PFSK-1 (cell line): ENCODE results near the gene IL13.

Experiments
- FOXP2 ChIP-seq: optimal IDR thresholded peaks from 2 replicates; pipeline ENCODE3; 2011; ENCODE audit warnings: borderline replicate concordance, control low read depth, inconsistent platforms; ENCODE audit not compliant: insufficient read depth; ENCODE audit errors: extremely low read length, extremely low read depth
- POLR2AphosphoS5 ChIP-seq: IDR thresholded peaks from 2 replicates; pipeline ENCODE4 v1.6.1; 2012; ENCODE audit warnings: low read depth, mild to moderate bottlenecking, control low read depth, low read length, moderate library complexity
- SIN3A ChIP-seq: IDR thresholded peaks from 2 replicates; pipeline ENCODE4 v1.6.1; 2012; ENCODE audit warnings: mild to moderate bottlenecking, low read length, moderate library complexity, borderline replicate concordance; ENCODE audit not compliant: insufficient read depth
- TAF1 ChIP-seq: IDR thresholded peaks from 2 replicates; pipeline ENCODE4 v1.6.1; 2012; ENCODE audit warnings: low read length, control low read depth, borderline replicate concordance; ENCODE audit not compliant: insufficient read depth
- TF ChIP-seq, protein P1 (sequence below), 2 experiments: IDR thresholded peaks; 2 replicates each; pipeline versions ENCODE4 v1.6.1 to v1.8.0; 2011 to 2012; ENCODE audit warnings: low read depth in 2 of 2, low read length in 2 of 2, control low read depth in 1 of 2, inconsistent platforms in 1 of 2, mild to moderate bottlenecking in 1 of 2, moderate library complexity in 1 of 2; ENCODE audit not compliant: insufficient read depth in 1 of 2

The IL13 gene

DNA sequence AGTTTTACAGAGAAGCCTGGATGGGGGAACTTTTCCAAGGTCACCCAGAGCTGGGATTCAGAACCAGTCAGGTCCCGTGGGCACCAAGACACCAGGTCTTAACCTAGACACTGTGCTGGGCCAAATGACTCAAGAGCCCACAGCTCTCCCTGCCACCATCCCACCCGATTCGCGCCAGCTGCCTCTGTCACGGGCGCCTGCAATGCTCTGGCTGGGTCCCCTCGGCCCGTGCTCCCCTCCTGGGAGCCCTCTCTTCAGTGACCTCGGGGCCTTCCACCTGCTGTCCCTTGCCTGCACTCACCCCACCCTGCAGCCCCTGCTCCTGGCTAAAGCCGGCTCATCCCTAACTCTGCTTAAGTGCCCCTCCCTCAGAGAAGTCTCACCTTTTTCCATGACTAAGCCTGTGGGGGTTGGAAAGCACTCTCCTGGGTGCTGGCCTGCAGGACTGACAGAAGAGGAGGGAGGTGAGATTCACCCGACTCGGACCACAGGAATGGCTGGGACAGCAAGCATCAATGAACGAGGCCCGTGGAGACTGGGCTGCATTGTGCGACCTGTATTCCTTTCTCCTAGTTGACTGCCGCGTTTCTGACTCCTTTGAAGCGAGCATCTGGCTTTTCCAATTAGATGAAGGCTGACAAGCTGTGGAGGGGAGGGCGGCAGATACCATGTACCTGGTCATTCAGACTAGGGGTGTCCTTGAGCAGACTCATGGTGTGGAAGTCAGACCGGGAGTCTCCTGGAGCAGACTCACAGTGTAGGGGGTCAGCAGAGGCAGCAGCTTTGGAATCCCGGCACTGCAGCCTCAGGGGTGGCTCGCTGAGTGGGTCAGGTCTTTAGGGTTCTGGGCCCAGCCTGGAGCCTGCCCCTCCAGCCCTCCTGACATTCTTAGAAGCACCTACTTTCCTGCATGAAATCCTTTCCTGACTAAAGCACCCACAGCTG lies 10.1 kb downstream of the IL13 start:
- no peak for TF ChIP-seq TAF1
- TF ChIP-seq FOXP2, result no peak
- TF ChIP-seq, protein P1, sequence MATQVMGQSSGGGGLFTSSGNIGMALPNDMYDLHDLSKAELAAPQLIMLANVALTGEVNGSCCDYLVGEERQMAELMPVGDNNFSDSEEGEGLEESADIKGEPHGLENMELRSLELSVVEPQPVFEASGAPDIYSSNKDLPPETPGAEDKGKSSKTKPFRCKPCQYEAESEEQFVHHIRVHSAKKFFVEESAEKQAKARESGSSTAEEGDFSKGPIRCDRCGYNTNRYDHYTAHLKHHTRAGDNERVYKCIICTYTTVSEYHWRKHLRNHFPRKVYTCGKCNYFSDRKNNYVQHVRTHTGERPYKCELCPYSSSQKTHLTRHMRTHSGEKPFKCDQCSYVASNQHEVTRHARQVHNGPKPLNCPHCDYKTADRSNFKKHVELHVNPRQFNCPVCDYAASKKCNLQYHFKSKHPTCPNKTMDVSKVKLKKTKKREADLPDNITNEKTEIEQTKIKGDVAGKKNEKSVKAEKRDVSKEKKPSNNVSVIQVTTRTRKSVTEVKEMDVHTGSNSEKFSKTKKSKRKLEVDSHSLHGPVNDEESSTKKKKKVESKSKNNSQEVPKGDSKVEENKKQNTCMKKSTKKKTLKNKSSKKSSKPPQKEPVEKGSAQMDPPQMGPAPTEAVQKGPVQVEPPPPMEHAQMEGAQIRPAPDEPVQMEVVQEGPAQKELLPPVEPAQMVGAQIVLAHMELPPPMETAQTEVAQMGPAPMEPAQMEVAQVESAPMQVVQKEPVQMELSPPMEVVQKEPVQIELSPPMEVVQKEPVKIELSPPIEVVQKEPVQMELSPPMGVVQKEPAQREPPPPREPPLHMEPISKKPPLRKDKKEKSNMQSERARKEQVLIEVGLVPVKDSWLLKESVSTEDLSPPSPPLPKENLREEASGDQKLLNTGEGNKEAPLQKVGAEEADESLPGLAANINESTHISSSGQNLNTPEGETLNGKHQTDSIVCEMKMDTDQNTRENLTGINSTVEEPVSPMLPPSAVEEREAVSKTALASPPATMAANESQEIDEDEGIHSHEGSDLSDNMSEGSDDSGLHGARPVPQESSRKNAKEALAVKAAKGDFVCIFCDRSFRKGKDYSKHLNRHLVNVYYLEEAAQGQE (IDR thresholded peaks at IDR 0.05; ENCODE audit: insufficient read depth in 1 of 2, low read depth in 2 of 2, low read length in 2 of 2), result no peak
- TF ChIP-seq POLR2AphosphoS5, result no peak
- no peak for TF ChIP-seq SIN3A

DNA sequence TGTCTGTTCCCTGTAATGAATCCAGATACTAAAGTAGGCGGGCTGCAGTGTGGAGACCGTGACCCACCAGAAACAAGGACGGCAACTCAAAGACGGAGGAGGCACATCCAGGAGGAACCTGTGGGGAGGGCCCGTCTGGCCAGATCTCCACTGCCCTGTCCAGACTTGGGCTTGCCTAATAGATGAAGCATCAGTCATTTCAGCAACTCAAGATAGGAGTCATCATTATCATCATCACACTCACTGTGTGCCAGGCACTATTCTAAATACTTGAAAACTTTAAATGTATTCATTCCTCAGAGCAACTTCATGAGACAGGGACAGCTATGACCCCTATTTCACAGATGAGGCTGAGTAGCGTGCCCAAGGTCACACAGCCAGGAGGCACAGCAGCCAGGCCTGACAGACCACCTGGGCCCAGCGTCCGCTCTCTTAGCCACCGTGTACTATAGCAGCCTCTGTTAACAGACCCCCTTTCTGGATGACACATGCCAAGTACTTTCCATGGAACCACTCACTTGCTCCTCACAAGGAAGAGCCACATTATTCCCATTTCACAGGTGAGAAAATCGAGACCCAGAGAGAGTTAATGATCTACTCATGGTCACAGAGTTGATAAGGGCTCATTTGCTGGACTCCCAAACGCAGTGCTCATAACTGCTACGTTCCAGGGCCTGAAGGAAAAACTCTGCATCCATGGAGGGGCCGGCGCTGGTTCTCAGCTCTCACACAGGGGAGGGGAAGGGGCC lies 10.9 kb downstream of the IL13 start:
- no peak for TF ChIP-seq POLR2AphosphoS5
- TF ChIP-seq, protein P1 (IDR thresholded peaks at IDR 0.05; ENCODE audit: insufficient read depth in 1 of 2, low read depth in 2 of 2, low read length in 2 of 2), result no peak
- no peak for TF ChIP-seq FOXP2

DNA sequence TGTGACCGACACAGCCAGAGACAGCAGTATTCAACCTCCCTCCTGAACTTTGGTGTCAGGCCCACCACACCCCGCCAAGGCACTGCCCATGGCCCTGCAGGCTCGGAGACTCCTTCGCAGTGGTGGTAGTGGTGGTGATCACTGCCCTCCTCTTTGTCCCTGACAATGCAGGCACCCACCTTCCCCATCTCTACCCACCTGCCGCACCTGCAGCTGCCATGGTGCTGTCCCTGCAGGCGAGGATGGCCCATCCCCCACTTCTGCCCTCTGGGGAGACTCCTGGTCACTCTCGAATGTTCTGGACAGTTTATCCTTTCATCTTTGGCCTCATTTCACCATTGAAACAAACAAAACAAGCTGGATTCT lies 11.5 kb downstream of the IL13 start:
- no peak for TF ChIP-seq POLR2AphosphoS5

DNA sequence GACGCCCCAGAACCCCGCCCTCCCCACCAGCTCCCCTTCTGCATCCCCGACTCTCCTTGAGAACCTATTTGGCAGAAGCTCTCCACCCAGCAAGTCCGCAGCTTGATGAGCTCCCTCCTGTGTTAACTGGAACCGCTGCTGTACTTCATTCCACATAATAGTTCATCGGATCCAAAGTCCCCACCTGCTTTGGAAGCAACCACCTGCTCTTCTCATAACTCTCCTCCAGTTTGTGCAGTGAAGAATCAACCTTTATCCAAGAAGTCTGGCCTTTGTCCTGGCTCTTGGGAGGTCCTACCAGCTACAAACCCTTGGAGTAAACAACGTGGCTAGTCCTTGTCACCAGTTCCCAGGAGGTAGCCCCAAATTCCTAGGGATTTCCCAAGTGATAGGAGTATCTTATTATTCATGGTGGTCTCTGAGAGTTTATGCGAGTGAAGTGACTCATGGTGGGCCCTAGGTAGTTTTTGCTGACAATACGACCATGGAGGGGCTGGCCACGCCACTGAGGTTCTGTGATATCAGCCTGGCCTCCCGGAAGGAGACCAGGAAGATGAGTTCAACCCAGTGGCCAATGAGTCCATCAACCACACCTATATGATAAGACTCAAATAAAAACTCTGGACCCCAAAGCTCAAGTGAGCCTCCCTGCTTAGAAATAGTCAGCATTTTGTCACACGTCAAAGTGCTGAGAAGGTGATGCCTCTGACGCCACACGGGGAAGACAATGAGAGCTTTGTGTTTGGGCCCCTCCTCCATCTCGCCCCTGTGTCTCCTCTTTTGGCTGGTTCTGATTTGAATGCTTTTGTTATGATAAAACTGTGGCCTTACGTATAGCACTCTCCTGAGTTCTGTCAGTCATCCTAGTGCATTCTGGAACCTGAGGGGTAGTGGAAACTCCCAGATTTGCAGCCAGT lies 12.3 kb downstream of the IL13 start:
- TF ChIP-seq TAF1 (no peak), POLR2AphosphoS5 (no peak), SIN3A (no peak), FOXP2 (no peak)
- TF ChIP-seq, protein P1 (IDR thresholded peaks at IDR 0.05; ENCODE audit: insufficient read depth in 1 of 2, low read depth in 2 of 2, low read length in 2 of 2), result no peak

DNA sequence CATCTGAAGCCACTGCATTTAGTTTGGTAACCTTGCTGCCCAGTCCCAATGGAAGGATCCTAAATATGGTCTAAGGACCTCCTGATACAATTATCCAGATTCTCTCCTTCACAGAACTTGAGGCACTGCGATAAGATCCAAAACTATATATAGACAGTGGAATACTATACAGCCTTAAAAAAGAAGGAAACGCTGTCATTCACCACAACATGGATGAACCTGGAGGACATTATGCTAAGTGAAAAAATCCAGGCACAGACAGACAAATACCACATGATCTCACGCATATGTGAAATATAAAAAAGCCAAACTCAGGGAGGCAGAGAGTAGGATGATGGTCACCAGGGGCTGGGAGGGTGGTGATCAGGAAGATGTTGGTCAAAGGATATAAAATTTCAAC lies 13.0 kb downstream of the IL13 start:
- TF ChIP-seq POLR2AphosphoS5 (no peak), FOXP2 (no peak), SIN3A (no peak), TAF1 (no peak)
- TF ChIP-seq, protein P1 (IDR thresholded peaks at IDR 0.05; ENCODE audit: insufficient read depth in 1 of 2, low read depth in 2 of 2, low read length in 2 of 2), result no peak
